DND-41 (cell line): ENCODE measurements around the gene MAMLD1.

ENCODE experiments used
- EZH2 ChIP-seq: IDR thresholded peaks from 3 replicates; pipeline ENCODE4 v1.6.1; 2012; ENCODE audit warnings: borderline replicate concordance, low read depth, mild to moderate bottlenecking, moderate library complexity, low read length, inconsistent platforms; ENCODE audit not compliant: severe bottlenecking
- TF ChIP-seq, protein P1 (sequence below): IDR thresholded peaks from 2 replicates; pipeline ENCODE4 v1.5.1; 2012; ENCODE audit warnings: borderline replicate concordance, low read length, moderate library complexity, mild to moderate bottlenecking; ENCODE audit not compliant: poor library complexity, severe bottlenecking; ENCODE audit errors: extremely low read depth

DNA sequence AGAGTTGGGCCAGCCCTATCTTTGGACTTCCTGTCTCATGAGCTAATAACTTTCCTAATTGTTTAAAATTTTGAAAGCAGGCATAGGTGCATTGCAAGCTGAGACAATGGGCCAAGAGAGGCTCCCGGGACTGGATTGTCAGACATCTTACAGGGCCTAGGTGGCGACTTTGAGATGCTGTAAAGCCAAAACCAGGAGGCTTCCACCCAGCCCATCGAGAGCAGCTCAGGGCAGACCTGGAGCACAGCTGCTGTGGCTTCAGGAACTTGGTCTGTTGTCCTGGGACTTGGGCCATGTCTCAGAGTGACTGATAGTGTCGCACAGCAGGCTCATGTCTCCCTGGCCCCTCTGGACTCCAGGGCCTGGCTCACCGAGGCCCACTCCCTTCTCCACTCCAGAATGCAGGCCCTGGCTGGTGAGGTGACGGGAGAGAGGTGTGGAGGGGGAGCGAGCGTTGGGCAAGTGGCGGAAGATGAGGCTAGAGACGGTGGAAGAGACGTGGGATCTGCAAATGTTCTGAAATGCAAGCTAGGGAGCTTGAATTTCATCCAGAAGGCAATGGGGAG is 181.2 kb downstream of the MAMLD1 start:
- no peak for TF ChIP-seq EZH2
- TF ChIP-seq, protein P1, sequence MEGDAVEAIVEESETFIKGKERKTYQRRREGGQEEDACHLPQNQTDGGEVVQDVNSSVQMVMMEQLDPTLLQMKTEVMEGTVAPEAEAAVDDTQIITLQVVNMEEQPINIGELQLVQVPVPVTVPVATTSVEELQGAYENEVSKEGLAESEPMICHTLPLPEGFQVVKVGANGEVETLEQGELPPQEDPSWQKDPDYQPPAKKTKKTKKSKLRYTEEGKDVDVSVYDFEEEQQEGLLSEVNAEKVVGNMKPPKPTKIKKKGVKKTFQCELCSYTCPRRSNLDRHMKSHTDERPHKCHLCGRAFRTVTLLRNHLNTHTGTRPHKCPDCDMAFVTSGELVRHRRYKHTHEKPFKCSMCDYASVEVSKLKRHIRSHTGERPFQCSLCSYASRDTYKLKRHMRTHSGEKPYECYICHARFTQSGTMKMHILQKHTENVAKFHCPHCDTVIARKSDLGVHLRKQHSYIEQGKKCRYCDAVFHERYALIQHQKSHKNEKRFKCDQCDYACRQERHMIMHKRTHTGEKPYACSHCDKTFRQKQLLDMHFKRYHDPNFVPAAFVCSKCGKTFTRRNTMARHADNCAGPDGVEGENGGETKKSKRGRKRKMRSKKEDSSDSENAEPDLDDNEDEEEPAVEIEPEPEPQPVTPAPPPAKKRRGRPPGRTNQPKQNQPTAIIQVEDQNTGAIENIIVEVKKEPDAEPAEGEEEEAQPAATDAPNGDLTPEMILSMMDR = no peak
